GM21528 (cell line): ENCODE data around the gene SAC3D1.
"Not testable (repeated sequence)": the region's sequence is repeated elsewhere in the genome, so short reads cannot be mapped to it uniquely, and the experiment has no call there.

Experiments
- ATAC-seq: cut with Tn5 transposase; IDR thresholded peaks from one replicate; pipeline ENCODE4 v1.9.1; 2021; ENCODE audit warnings: mild to moderate bottlenecking, moderate library complexity; ENCODE audit not compliant: unreplicated experiment, low FRiP score

The SAC3D1 gene

DNA sequence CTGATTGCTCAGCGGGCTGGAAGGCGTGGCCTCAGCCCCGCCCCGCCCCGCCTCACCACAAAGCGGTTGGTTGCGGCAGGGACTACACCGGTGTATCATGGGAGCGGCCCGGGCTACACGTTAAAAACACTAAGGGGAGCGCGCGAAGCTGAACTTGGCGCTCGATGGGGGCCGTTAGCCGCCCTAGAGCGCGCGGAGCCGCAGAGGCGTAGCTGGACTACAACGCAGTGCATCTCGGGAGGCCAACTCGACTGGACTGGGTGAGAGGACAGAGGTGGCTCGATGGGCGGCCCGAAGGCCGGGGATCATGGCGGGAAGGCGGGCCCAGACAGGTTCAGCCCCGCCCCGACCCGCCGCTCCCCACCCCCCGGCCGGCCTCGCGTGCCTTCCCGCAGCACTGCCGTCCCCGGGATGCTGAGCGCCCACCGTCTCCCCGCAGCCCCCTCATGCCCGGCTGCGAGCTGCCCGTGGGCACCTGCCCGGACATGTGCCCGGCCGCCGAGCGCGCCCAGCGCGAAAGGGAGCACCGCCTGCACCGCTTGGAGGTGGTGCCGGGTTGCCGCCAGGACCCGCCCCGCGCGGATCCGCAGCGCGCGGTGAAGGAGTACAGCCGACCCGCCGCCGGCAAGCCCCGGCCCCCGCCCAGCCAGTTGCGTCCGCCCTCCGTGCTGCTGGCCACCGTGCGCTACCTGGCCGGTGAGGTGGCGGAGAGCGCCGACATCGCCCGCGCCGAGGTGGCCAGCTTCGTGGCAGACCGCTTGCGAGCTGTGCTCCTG is at the start of gene SAC3D1:
Gene SAC3D1, plus strand, starts transcription at position 364 of the 776 bp plus-strand sequence. Its CDS starts 83 bp downstream, at position 447.
- peak; percentile 76 for ATAC-seq

DNA sequence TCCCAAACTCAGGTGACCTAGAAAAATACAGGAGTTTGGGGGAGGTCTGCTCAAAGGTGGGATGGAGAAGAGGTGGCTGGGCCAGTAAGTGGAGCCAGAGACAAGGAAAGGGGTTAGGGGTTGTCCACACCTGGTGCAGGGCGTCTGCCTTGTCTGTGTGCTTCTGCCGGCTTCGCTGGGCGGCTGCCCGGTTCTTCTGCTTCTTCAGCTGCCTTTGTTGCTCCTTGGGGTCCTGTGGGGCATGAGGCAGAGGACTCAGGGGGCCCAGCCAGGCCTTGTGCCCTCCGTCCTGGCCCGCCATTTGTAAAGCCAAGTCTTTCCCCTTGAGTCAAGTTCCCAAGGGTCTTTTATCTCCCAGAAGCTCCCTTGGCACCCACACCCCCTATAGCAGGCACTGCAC is 46.7 kb upstream of the SAC3D1 start:
- no peak for ATAC-seq

DNA sequence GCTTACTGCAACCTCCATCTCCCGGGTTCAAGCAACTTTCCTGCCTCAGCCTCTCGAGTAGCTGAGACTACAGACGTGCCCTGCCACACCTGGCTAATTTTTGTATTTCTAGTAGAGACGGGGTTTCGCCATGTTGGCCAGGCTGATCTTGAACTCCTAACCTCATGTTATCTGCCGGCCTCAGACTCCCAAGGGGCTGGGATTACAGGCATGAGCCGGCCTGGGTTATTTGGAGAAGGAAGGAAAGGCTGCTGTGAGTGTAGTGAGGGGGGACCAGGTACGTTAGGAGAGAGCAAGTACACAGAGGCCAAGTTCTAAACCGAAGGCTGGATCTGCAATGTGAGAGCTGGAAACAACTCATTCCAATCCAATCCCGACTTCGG is 44.7 kb upstream of the SAC3D1 start:
- ATAC-seq, result no peak

DNA sequence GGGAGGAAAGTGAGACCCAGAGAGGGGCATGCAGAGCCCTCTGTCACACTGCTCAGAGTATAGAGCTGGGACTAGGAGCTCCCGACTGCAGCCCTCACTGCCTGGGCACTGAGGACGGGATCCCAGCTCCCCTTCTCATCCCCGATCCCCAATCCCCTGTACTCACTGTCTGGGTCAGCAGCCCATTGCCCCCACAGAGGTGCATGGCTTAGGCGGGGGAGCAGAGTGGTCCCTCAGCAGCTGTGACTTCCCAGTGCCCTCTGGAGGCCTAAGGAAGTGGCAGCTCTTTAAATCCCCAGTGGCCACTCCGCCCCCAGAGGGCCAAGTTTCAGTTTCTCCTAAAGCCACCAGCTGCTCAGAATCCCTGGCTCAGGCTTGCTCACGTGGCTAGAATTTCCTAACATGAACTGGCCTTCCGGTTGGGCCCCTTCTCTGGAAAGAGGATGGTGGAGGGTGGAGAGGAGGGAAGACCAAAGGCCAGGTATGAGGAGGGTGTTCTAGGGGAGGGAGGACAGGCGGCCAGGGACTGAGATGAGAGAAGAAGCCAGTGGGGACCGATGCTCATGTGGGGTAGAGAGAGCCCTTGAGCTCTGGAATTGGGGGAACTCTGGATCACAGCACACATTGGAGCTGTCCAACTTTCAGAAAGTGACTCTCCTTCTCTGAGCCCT is 44.2 kb upstream of the SAC3D1 start, which contains the start of gene BATF2:
Gene BATF2, minus strand, starts transcription at position 262 of the 671 bp plus-strand sequence. Its CDS starts 57 bp downstream, at position 205.
- ATAC-seq, result no peak

DNA sequence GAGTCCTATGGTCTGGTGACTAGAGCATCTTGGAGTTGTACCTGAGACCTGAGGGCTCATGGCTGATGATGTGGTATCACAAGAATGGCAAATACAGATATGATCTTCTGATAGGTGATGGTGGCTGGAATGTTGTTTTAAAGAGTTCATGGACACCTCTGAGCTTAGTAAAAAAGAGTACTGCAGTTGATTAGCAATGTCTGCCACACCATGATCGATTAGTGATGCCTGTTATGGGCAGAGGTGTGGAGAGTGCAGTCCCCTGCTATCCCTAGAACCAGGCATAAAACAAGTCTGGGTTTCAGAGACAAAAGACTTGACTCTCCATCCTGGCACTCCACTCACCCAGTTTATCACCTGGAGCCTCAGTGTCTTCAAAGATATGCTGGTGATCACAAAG is 42.9 kb upstream of the SAC3D1 start:
- ATAC-seq, result no peak

DNA sequence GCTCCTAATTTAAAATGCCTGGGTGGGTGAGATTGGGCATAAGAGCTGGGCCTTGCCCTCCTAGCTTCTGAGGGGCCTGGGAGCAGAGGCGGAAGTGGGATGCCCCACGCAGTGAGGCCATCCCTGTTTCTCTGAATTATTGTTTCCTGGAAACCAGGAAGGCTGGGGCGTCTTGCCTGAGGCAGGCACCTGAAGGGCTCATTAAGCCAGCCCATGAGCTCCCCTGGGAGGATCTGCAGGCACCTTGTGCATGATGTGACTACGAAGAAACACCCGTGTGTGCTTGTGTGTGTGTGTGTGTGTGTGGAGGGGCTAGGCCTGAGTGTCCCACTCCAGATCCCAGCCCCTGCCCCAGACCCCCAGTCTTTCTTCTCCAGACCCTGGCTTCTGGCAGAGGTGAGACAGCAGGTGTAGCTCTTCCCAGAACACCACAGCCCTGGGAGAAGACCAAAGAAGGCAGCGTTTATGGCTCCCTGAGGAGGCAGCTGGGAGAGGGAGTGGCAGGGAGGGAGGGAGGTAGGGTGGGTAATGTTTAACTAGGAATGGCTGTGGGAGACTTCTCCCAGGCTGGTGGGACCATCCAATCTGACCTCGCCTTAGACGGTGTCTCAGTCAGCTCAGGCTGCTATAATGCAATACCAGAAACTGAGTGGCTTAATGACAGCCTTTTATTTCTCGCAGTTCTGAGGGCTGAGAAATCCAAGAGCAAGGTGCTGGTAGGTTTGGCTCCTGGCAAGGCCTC is 42.1 kb upstream of the SAC3D1 start:
- no peak for ATAC-seq

DNA sequence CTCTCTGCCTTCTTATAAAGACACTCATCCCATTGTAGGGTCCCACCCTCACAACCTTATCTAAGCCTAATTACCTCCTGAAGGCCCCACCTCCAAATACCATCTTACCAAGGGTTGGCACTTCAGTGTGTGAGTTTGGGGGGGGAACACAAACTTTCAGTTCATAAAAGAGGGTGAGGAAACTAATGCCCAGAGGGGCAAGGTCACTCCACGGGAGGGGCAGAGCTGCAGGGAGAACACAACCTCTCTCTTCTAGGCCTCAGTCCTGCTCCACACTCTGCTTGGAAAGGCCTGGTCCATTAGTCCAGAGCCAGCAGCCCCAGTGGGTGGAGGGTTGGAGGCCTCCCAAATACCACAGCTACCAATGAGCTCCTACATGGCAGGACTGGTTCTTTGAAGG is 41.5 kb upstream of the SAC3D1 start:
- no peak for ATAC-seq

DNA sequence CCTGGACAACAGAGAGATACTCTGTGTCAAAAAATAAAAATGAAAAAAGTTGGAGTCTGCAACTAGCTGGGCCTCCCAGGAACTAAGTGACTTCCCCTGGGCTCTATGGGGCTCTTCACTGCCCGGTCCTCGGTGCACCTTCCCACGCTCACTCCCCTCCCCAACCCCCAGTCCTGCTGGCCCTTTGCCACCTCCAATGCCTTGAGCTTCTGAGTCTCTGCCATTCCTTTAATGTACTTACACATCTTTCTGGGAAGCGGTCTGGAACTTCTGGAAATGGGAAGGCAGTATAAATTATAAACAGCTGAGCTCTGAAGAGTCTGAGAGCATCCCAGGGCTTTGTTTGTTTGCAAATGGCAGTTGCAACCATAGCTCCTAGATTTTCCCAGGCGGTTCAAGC is 38.3 kb upstream of the SAC3D1 start:
- ATAC-seq, result no peak

DNA sequence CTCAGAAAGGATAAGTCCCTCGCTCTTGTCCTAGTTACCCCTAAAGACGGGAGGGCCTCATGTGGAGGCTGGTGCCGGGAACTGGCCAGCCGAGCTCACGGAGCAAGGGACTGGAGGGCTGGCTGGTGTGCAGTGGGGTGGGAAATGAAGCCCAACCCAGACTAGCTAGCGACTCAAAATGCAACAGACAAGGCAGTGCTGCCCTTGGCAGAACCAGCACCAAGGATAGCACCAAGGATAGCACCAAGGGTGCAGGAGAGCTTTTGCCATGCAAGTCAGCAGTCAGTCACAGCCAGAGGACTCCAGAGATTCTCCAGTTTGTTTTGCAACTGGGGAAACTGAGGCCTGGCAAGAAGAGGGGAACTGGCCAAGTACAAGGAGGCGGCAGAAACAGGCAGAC is 37.7 kb upstream of the SAC3D1 start:
- no peak for ATAC-seq

DNA sequence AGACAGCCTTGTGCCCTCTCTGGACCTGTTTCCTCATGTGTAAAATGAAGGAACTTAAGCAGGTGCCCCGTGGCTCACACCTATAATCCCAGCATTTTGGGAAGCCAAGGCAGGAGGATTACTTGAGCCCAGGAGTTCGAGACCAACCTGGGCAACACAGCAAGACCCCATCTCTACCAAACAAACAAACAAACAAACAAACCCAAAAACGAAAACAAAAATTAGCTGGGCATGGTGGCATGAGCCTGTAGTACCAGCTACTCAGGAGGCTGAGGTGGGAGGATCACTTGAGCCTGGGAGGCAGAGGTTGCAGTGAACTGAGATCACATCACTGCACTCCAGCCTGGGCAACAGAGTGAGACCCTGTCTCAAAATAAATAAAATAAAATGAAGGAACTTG is 37.0 kb upstream of the SAC3D1 start:
- ATAC-seq, result not testable (repeated sequence)

DNA sequence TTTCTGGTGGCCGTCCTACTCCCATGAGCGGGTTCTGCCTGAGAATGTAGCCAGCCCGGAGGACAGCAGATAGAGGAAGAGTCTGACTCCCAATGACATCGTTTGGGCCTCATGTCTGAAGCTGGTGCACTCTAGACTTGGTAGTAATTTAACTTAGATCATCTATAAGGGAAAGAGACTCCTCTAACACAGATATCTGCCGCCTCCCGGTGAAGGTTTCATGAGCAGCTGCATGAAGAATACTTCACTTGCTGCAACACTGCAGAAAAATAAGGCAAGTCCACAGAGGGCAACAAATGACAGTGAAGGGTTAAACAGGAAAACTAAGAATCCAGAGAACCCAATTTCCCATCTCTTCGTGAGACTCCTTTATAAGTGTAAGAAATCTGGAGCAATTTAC is 33.0 kb upstream of the SAC3D1 start:
- ATAC-seq, result no peak

DNA sequence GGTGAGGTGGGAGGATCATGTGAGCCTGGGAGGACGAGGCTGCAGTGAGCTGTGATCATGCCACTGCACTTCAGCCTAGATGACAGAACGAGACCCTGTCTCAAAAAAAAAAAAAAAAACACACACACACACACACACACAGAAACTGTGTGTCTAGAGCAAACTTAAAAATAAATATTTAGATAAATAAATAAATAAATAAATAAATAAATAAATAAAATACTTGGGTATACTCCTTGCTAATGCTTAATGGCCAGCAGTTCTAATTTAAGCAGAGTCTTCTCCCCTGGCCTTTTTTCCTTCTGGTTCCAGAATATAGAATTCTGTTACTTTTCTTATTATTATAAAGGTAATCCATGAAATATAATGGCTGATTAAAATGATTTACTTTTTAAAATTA is 32.1 kb upstream of the SAC3D1 start:
- ATAC-seq, result no peak

DNA sequence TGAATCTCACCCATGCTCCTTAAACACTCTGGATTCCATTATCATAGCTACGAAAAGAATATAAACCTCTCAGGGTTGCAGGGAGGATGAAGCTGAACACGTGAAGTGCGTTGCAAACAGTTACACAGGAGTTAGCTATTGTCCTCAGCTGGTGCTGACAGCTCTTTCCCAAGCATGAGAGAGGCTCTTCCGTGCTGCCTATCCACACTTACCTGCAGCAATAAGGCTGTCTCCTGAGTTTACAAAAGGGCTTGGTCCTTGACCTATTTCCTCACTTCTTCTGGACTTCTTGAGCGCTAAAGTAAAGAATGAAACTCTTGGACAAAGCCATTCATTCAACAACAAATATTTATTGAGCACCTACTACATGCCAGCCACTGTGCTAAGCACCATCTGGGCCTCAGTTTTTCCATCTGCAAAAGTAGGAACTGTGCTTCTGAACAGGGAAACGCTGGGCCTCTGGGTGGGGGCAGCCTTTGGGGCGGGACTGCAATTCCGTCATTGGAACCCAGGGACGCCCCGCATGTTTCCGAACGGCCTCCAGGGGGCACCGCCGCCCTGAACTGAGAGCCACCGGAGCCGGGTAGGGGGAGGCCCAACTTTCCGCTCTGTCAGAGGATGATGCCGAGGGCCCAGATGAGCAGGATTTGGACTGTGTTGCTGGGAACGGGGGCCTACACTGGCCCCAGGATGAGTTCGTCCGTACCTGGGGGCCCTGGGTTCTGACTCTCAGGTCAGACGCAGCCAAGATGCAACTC is 27.7 kb upstream of the SAC3D1 start:
- ATAC-seq, result peak; percentile 61

DNA sequence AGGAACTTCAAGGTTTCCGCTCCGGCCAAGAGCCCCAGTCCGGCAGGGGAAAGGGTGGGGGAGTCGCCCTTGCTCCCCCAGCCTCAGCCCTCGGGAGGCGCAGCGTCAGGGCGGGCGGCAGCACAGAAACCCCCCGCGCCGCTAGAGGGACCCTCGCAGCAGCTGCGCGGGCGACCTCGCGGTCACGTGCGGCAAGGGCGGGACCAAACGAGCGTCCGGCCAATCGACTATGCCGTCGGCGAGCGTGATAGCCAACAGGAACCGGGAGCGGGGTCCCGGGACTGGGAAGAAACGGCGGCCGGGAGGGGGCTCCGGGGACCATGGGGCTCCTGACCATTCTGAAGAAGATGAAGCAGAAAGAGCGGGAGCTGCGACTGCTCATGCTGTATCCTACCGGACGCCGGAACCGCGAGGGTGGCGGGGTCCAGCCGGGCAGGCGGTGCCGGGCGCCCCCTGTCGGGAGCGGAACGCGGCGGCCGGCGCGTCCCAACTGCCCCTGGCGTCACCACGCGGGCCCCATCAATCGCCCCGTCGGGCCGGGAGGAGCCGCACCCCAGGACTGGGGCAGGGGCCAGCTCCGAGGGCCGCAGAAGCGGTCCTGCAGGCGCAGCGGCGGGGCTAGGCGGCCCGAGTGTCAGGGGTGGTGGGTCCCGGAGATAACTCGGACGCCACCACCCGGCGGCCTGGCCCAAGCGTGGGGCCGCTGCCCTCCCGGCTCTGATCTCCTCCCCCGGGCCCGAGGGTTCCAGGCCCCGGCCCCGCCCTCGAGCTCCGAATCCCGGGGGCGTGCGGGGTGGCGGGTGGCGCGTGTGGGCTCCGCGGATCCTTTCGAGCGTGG is 26.9 kb upstream of the SAC3D1 start, which contains the start of gene ARL2:
Gene ARL2, plus strand, starts transcription at position 273 of the 838 bp plus-strand sequence. Its CDS starts 48 bp downstream, at position 321.
- peak; percentile 77 for ATAC-seq

DNA sequence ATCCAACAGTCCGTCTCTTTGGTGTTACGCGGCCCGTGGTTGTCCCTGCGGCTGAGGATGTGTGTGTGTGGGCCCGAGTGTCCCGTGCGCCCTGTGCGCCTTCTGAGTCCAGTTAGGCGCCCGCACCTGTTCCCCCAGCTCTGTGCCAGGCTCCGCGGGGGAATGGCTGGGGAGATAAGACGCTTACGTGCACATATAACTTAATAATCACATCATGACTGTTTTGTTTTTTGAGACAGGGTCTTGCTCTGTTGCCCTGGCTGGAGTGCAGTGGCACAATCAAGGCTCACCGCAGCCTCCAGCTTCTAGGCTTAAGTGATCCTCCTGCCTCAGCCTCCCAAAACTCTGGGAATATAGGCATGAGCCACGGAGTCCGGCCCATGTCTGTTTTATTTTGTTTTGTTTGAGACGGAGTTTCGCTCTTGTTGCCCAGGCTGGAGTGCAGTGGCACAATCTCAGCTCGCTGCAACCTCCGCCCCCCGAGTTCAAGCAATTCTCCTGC is 26.2 kb upstream of the SAC3D1 start:
- no peak for ATAC-seq

DNA sequence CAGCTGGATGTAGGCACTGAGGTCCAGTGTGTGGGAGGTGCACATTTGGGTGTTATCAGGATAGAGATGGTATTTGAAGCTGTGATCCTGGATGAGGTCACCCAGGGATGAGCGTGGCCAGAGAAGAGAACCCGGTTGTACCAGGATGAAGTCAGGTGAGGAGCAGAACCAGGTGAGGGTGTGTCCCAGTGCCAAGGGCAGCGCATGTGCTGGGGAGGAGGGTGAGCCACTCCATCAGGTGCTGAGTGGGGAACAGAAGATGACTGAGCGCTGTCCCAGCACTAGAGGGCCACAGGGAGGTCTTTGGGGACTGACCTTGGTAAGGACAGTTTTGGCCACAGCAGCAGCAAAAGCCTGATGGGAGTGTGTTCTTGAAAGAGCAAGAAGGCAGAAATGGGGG is 24.3 kb upstream of the SAC3D1 start:
- ATAC-seq, result no peak

DNA sequence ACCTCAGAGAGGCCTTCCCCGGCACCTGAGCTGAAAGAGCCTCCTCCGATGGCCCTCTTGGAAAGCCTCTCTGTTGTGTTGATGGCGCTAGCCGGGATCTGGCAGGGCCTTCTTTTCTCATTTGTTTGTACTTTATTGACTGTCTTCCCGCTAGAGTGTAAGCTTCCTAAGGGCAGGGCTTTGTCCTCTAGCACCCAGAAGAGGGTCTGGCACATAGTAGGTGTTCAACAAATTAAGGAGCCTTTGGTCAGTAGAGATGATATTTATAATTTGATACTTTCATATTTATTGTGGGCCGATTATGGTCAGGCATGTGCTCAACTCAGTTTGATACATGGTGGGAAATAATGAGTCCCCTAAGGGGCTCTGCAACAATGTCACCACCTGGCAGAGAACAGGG is 23.1 kb upstream of the SAC3D1 start:
- ATAC-seq, result no peak

DNA sequence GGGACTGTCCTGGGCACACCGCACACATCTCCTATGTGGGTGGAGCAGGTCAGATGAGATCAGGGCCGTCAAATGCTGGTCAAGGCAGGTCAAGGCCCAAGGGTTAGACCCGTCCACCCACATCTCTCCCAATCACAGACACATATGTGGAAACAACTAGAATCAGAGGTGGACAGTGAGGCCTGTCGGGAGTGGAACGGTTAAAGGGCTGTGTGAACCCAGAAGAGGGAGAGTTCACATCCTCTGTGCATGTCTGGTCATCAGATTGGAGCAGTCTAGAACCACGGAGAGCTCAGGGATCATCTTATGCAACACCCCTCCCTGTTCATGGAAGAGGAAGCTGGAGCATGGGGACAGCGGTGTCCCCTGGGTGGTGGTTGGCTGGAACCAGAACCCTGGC is 21.2 kb upstream of the SAC3D1 start:
- ATAC-seq, result no peak

DNA sequence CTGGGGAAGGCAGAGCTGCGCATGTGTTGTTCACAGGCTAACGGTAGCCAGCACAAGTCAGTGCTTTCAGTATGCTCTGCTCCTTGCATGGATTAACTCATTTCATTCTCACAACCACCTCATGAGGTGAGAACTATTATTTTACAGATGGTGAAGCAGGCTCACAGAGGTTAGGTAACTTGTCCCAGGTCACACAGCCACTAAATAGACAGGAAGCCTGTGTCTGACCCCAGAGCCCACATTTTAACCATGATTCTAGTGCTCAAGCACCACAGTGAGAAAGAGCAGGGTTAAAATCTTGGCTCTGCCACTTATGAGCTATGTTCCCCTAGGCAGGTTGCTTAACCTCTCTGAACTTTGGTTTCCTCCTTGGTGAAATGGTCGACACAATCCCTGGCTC is 20.0 kb upstream of the SAC3D1 start:
- ATAC-seq, result no peak
